Measurements from ENCODE around the gene LMAN2. TPM values are rescaled to one million over a fixed set of nuclear protein-coding genes. Genes with fewer than 3 reads are reported as not detected.

LMAN2 gene
- polyA plus RNA-seq, 1 experiment: 150 TPM

DNA sequence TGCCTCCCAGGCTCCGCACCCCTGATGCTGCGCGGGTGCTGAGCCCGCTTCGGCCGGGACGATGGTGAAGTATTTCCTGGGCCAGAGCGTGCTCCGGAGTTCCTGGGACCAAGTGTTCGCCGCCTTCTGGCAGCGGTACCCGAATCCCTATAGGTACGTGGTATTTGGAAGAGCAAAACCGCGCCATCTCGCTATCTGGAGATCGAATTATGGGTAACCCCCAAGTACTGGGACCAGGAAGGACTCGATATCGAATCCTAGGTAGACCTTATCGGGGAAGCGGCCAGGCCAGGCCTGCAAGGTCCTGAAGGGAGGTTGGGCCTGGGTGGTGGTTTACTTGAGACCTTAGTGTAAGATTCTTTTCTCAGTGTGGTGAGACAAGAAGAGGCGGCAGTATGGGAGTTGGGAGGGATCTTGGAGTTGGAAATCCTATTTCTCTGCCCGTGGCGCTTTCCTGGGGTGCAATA, 47.5 kb downstream of the LMAN2 start:
- Histone ChIP-seq H3K4me3 (ENCODE audit: low read depth, low read length) (peak overlapping the region; percentile 89), H3K9me3 (ENCODE audit: control insufficient read depth, insufficient read depth, low read length) (no peaks in the 10 kb centered on the region; the same call in 1 of the 2 replicates), H3K27ac (ENCODE audit: low read depth, low read length) (peak overlapping the region; percentile 39), H3K27me3 (ENCODE audit: control insufficient read depth, insufficient read depth, low read length) (no peaks in the 10 kb centered on the region)
- DNase-seq (ENCODE audit: low read depth, low spot score): no peak
- POLR2A ChIA-PET: interaction anchor here (0.6 to 1.2 kb wide), 2 partner anchors 9 to 183 kb away, joined by 4 to 7 read pairs; no protein-coding TSS in a partner anchor
- CTCF ChIA-PET: interaction anchor here (1.0 to 4.0 kb wide), 4 partner anchors 10 to 230 kb away, joined by 3 to 33 read pairs (median 4); no protein-coding TSS in a partner anchor
- TF ChIP-seq, protein P1, sequence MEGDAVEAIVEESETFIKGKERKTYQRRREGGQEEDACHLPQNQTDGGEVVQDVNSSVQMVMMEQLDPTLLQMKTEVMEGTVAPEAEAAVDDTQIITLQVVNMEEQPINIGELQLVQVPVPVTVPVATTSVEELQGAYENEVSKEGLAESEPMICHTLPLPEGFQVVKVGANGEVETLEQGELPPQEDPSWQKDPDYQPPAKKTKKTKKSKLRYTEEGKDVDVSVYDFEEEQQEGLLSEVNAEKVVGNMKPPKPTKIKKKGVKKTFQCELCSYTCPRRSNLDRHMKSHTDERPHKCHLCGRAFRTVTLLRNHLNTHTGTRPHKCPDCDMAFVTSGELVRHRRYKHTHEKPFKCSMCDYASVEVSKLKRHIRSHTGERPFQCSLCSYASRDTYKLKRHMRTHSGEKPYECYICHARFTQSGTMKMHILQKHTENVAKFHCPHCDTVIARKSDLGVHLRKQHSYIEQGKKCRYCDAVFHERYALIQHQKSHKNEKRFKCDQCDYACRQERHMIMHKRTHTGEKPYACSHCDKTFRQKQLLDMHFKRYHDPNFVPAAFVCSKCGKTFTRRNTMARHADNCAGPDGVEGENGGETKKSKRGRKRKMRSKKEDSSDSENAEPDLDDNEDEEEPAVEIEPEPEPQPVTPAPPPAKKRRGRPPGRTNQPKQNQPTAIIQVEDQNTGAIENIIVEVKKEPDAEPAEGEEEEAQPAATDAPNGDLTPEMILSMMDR (IDR thresholded peaks at IDR 0.05; ENCODE audit: low read depth, low read length): no peak

DNA sequence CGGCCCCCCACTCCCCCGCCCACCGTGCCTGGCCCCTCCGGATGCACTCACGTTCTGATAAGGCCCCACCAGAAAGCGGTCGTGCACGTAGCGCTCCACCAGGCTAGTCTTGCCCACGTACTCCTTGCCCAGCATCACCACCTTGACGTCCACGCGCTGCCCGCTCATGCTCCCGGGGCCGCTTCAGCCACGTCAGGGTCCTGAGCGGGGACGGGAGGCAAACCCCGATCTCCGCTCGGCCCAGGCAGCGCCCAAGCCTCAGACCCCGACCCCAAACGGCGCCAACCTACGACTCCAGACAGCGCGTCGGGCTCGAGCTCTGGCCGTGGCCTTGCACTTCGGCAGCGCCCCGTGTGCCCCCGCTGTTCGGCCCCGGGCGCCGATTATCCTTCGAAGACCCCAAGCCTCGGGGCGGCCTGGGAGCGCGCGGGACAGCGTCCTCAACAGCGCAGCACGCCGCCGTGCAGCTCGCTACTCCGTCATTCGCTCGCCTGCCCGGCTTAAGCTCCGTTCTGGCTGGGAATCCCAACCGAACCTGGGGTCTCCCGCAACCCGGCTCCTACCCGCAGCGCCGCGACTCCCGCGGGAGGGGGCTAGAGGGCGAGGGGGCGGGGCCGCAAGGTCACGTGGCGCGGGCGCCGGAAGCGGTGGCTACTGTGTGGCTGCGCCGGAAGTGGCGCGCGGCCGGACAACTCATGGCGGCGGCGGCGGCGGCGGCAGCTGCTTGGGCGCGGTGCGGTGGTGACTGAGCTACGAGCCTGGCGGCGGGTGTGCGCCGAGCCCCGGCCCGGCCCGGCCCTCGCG, 48.1 kb downstream of the LMAN2 start, which contains the start of the genes PRELID1 and RAB24:
TSS of gene PRELID1 (plus strand) at position 679 of the 804 bp plus-strand sequence. CDS start 187 bp downstream, outside the sequence.
TSS of gene RAB24 (minus strand) at position 599 of the 804 bp plus-strand sequence. CDS start at position 168, 431 bp downstream.
- H3K9me3 ChIP-seq (ENCODE audit: control insufficient read depth, insufficient read depth, low read length): no peaks in the 10 kb centered on the region; the same call in 1 of the 2 replicates
- POLR2A ChIA-PET: interaction anchor here (0.6 to 1.2 kb wide), 2 partner anchors 9 to 183 kb away, joined by 4 to 7 read pairs; no protein-coding TSS in a partner anchor
- DNase-seq (ENCODE audit: low read depth, low spot score): peak; percentile 46
- H3K27ac ChIP-seq (ENCODE audit: low read depth, low read length): peak within 1 kb of the TSS; percentile 47
- TF ChIP-seq, protein P1 (IDR thresholded peaks at IDR 0.05; ENCODE audit: low read depth, low read length): peak; percentile 36
- peak within 1 kb of the TSS; percentile 89 for H3K4me3 ChIP-seq (ENCODE audit: low read depth, low read length)
- CTCF ChIA-PET: interaction anchor here (1.0 to 4.0 kb wide), 4 partner anchors 10 to 229 kb away, joined by 3 to 33 read pairs (median 4); no protein-coding TSS in a partner anchor
- no peaks in the 10 kb centered on the region for H3K27me3 ChIP-seq (ENCODE audit: control insufficient read depth, insufficient read depth, low read length)

DNA sequence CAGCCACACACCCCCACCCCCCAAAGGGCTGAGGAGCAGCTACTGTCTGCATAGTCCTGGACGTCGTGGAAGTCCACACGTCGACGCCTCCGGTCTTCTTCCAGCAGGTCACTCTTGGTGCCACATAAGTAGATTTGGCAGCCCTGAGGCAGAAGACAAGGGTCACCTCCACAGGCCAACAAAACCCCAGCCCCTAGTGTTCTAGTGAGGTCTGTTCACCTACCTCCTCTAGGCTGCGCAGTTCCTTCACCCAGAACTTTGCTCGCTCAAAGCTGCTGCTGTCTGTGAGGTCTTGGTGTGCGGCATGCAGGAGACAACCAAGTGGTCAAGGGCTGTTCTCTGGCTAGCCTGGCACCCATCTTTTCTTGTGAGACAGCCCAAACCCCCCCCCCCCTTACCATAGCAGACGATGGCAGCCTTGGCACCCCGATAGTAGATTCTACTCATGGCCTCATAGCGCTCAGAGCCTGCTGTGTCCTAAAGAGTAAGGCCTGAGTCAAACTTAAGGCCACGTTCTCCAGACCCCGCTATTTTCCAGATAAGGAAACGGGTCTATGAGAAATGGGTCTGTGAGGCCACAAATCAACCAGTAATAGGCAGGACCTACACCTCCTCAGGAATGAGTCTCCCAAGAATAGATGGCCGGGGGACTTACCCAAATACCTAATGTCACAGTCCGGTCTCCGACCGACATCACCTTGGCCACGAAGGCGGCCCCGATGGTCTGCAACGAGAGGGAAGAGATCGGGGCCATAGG, 48.9 kb downstream of the LMAN2 start:
- Histone ChIP-seq H3K4me3 (ENCODE audit: low read depth, low read length) (peak overlapping the region; percentile 89), H3K9me3 (ENCODE audit: control insufficient read depth, insufficient read depth, low read length) (no peaks in the 10 kb centered on the region; the same call in 1 of the 2 replicates), H3K27me3 (ENCODE audit: control insufficient read depth, insufficient read depth, low read length) (no peaks in the 10 kb centered on the region), H3K27ac (ENCODE audit: low read depth, low read length) (peak overlapping the region; percentile 47)
- CTCF ChIA-PET: interaction anchor here (0.8 to 4.0 kb wide), 2 partner anchors 189 to 231 kb away, joined by 5 to 33 read pairs; no protein-coding TSS in a partner anchor
- POLR2A ChIA-PET: no interaction called here
- DNase-seq (ENCODE audit: low read depth, low spot score): no peak
- TF ChIP-seq, protein P1 (IDR thresholded peaks at IDR 0.05; ENCODE audit: low read depth, low read length): peak; percentile 26

DNA sequence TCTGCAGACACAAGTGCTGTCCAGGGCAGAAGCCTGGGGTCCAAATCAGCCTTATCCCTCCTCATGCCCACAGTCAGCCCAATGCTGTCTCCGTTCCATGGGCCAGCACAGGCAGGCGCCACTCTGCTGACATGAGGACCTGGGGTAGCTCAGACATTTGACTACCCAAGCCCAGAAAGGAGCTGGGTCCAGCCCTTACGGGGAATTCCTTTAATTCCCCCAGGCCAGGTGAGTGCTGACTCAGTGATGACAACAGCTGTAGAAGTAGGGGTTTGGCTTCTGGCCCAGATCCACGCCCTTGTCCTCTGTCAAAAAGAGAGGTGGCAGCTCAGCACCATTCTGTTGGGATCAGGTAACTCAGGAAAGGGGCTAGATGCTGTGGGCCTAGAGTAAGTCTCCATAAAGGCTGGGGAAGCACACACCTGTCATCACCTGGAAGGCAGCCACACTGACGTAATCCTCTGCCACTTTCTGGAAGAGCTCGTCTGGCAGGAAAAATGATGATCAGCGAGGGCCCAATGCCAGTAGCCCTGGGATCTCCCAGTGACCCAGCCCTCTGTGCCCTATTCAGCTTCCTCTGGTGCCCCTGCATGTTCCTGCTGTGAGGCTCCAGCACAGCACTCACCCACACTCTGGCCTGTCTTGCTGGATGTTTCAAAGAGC, 49.8 kb downstream of the LMAN2 start:
- TF ChIP-seq, protein P1 (IDR thresholded peaks at IDR 0.05; ENCODE audit: low read depth, low read length): no peak
- Histone ChIP-seq H3K27ac (ENCODE audit: low read depth, low read length) (no peak overlapping the region), H3K27me3 (ENCODE audit: control insufficient read depth, insufficient read depth, low read length) (no peaks in the 10 kb centered on the region), H3K4me3 (ENCODE audit: low read depth, low read length) (no peak overlapping the region), H3K9me3 (ENCODE audit: control insufficient read depth, insufficient read depth, low read length) (no peaks in the 10 kb centered on the region; the same call in 1 of the 2 replicates)
- ChIA-PET POLR2A (no interaction called here), CTCF (interaction anchor here (0.8 to 4.0 kb wide), 3 partner anchors 8 to 230 kb away, joined by 5 to 33 read pairs (median 22); no protein-coding TSS in a partner anchor)
- no peak for DNase-seq (ENCODE audit: low read depth, low spot score)

Data from AG04450 (cell line).